A204.1 (cell line): ENCODE data around the gene JUN.

Source experiments
- FAIRE-seq: peaks from 2 replicates; lab custom pipeline; 2012; peaks lifted over from hg19 to GRCh38; lab: Jason Lieb, UNC

Gene JUN

DNA sequence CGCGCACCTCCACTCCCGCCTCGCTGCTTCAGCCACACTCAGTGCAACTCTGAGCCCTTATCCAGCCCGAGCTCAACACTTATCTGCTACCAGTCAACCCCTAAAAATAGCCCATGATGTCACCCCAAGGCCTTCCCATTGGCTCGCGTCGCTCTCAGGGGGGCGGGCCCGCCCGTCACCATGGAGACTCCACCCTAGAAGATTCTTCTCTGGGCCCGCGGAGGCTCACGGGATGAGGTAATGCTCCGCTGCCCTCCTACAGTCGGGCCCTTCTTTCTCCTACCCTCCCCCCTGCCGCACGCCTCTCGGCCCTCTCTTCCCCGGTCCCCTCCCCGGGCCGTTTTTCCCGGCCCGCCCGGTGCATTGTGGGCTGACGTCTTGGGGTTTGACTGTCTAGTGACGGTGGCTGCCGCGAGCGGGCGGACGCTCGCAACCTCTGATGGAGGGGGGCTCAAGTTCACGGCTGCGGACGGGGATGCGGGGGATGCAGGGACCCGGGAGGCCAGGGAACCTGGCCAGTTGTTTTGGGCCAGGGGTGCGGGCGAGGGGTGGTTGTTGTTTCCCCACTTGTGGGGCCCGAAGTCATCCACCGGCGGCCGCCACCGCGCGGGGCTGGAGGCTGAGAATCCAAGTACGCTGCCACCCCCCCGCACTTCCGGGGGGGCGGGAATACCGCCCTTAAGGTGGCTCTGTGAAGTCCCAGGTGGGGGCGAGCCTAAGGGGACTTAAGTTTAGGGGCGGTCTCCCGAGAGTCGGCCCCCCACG, at the start of gene JUN:
TSS of gene JUN (minus strand) at position 55 of the 765 bp plus-strand sequence. CDS start 977 bp downstream, outside the sequence.
- peak; percentile 98 for FAIRE-seq

DNA sequence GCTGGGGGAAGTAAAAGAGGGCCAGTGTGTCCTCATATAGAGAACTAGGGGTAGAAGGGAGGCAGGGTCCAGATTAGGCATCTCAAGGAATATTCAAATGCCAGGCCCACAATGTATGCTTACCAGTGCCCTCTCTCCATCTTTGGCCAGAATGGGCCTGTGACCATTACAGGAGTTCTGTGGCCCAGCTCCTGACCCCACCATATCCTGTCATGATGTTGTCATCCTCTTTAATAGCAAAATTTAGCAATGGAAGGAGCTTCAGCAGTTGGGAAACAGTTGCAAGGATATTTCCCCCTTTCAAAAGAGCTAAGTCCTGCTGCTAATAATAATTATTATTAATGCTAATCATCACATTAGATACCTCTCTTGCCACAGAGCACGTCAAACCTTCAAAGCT, 49.3 kb upstream of the JUN start:
- FAIRE-seq: no peak

DNA sequence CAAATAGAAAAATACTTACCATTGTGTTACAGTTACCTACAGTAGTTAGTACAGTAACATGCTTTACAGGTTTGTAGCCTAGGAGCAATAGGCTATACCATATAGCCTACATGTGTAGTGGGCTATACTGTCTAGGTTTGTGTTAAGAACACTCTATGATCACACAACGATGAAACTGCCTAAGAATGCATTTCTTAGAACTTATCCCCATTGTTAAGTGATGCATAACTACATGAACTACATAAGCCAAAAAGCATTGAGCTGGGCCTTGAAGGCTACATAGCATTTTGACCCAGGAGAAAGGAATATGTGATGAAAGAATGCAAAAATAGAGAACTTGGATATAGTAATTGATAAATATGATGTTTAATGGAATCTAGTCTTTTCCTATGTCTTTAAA, 46.4 kb upstream of the JUN start:
- no peak for FAIRE-seq

DNA sequence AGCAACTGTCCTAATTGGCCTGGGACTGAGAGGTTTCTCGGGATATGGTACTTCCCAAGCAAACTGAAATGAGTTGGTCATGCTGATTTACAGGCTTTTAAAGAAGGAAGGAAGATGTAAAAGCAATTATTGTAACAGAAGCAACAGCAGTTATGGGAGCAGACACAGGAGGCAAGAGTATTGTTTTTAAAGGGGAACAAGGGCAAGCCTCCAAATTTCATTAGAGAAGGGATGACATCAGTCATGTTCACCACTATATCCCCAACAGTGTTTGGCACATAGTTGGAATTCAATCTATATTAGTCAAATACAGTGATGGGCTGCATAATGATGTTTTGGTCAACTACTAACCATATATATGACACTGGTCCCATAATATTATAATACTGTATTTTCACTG, 46.0 kb upstream of the JUN start:
- no peak for FAIRE-seq

DNA sequence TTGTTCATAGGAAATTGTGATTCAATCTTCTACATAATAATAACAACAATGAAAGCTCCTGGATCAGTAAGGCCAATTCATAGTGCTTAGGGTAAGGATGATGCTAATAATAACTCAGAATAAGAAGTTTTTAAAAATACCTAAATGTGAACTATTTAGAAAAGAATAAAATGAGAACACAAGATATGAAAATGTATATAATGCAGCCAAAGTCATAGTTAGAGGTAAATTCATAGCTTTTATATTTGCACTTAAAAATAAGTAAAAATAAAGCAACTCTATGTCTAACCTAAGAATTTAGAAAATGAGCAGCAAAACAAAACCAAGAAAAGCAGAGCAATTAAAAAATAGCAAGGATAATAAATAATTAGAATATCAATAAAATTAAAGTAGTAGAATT, 43.5 kb upstream of the JUN start:
- peak; percentile 58 for FAIRE-seq

DNA sequence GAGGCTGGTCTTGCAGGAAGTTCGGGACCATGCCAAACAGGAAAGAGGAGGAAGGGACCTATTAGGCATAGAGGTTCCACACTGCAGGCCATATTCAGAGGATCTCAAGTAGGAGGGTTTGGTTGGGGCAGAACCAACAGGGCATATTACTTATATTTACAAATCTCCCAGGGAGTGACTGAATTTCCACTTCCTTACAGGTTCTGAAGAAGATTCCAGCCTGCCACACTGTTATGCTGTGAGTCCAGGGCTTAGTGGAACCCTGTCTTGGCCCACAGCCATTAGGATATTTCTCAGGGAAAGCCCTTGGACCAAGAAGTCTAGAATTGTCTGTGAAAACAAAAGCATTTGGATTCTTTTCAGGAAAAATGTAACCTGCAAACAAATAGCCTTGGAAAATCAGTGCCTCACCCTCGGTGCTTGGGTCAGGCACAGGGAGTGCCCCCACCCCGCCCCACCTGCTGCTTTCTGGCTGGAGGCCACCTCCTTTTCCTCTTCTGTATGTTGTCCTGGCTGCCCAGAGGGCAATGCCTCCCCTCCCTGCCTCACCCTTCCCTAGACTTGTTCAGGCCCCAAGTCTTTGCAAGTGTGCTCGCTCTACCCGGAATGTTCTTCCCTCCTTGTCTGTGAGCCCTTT, 41.0 kb upstream of the JUN start:
- FAIRE-seq: no peak

DNA sequence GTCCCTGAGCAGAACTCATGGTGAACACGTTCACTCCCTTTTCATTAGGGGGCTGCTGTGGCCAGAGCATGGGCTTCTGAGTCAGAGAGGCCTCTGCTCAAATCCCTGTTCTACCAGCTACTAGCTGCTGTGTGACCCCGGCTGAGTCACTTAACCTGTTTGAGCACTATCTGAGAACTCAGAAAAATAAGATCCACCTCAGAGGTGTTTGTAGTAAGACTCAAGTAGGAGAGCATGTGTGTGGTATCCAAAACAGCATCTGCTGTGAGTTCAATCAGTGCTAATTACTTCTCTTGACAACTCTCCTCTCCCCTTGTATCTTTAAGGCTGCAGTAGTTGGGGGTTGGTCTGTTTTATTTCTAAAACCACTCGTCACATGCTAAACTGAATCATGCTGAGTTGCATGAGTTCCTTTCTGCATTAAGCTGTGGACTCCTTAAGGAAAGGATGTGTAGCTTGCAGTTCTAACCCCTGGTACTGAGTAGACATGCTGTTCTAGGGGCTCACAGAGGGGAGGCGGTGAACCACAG, 39.7 kb upstream of the JUN start:
- FAIRE-seq: no peak

DNA sequence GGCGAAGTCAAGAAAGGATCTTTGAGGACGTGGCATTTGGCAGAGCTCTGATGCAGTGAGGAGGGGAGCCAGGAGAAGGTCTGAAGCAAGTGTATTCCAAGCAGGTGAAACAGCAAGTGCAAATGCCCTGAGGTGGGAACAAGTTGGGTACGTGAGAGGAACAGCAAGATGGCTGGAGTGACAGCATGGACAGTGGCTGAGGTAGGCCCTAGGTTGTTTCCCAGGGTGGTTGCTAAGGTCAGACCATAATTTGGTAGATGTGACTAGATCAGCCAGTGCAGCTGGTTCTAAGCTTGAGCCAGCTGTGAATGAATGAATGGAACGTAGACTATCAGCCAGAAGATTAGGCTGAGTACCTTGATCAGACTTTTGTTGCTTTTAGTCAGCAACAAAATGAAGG, 37.5 kb upstream of the JUN start:
- FAIRE-seq: no peak

DNA sequence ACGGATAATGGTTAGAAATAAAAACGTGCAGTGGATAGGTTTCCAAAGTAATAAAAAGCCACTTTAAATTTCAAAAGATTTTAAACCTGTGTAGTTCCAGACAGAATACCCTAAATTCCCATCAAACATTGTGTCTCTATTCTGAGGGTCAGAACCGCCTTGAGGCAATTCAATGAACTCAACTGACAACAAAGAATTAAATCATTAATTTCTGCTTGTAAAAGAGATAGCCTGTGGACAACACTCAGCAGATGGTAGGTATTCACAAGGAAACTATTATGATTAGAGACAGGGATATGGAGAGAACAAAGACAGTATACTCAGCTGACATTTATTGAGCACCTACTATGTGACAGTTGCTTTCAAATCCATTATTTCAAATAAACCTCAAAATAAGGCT, 35.1 kb upstream of the JUN start:
- no peak for FAIRE-seq

DNA sequence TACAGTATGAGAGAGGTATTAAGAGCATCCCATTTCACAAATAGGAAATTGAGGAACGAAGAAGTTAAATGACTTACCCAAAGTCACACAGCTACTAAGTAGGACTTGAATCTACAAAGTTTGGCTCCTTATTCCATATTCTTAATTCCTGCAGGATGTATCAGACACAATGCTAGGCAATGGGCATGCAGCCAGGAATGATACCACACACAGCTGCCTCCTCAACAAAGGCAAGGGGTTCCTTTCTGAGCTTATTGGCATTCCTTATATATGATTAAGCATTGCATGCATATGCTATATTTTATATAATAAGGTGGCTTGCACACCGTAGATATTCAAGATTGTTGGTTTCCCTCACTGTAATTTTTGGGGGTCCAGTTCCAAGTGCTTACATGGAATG, 34.2 kb upstream of the JUN start:
- no peak for FAIRE-seq

DNA sequence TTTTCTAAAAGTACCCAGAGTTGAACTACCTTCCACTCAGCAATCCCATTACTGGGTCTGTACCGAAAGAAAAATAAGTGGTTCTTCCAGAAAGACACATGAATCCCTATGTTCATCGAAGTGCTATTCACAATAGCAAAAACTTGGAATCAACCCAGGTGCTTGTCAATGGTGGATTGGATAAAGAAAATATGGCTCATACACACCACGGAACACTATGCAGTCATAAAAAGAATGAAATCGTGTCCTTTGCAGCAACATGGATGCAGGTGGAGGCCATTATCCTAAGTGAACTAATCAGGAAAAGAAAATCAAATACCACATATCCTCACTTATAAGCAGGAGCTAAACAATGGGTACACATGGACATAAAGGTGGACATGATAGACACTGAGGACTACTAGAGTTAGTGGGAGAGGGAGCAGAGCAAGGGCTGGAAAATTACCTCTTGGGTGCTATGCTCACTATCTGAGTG, 32.9 kb upstream of the JUN start:
- FAIRE-seq: no peak

DNA sequence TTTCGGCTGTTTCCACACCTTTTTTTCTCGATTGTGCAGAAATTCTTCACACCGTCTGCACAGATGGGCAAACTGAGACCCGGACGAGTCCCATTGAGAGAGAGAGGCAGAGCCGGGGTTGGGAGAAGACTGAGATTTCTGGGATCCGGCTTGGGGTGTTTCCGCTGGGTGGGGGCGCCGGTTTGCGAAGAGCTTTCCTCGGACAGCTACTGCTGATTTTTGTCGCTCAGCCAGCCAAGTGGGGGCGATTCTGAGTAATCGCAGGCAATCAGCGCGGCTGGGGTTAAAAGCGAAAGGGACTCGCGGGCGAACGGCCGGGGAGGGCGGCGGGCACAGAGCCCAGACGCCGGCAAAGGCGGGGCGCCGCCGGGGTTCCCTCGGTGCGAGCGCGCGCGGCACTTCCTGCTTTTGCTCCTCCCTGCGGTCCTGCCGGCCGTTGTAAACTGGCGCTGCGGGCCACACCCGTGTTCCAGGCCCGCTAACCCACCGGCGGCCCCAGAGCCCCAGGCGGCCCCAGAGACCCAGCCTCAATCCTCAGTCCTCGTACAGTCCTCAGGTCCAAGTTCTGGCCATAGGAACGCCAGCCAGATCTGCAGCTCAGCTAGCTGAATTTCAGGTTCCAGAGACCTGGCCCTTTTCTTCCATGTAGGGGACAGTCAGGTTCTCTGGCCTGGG, 32.4 kb upstream of the JUN start:
- no peak for FAIRE-seq

DNA sequence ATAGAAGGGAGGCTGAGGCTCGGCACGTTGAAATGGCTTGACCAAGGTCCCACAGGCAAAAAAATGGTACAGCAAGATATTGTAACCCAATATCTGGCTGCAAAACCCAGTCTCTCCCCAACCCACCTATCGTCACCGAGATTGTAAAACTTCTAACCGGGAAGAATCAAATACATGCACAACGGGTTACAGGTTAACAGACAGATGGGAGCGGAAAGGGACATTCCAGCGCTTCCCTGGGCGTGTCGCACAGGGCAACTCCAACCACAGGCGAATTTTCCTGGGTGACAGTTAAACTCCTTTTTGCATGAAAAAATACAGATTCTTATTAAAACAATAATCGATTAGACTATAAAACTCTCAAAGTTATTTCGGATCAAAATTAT, 31.8 kb upstream of the JUN start:
- FAIRE-seq: peak; percentile 32

DNA sequence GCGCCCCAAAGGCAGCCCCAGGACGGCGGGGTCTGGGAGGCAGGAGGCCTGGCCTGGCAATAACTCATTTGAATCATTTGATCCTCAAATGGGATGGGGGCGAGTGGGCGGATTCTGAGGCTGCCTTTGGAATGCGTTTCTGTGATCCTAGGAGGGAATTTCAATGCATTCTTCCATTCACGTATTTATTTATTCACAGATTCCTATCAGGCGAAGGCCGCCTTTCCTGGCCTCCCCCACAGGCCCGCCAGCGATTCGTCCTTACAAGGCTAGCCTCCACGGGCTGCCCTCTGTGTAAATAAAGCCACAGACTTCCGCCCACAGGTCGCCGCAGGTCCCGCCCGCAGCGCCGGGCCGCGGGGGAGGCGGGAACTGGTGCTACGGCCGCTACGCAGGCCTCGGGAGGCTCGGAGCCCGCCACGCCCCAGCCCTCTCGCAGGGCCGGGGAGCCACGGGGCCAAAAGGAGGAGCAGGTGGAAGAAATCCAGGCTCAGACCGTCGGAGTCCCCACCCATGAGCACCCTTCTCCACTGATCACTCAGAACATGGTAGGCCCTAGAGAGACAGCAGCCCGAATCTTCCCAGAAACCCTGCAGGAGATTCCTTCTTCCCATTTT, 31.3 kb upstream of the JUN start:
- peak; percentile 16 for FAIRE-seq

DNA sequence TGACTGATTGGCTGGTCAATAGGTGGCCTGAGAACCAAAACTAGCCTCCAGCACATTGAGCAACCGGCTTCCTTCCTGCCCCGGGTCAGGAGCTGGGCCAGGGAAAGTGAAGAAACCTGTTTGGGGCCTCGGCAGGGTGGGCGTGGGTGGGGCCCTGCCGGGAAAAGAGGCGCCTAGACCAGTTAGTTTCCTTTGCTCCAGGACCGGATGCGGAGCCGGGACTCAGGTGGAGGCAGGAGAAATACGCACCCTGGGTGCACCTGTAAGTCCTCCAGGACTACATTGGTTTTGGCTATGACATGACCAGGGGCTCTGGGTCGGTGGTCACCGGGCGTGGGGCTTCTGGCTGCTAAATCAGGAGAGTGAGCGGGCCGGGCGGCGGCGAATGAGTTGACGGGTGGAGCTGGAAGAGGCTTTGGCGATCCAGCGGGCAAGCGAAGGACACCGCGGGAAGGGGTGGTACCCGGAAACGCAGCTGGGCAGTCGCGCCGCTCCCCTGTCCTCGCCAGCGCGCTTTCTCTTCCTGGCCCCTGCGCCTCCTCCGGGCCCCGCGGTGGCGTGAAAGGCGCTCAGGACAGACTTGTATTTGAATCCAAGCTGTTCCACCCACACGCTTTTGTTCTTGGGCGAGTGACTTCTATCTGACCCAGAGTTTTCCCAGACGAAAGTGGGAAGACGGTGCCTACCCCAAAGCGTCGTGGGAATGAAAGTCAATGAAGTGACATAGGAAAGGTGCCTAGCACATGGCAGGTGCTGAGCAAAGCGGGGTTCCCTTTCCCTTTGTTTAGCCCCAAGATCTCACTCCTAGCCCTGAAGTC, 30.6 kb upstream of the JUN start:
- no peak for FAIRE-seq

DNA sequence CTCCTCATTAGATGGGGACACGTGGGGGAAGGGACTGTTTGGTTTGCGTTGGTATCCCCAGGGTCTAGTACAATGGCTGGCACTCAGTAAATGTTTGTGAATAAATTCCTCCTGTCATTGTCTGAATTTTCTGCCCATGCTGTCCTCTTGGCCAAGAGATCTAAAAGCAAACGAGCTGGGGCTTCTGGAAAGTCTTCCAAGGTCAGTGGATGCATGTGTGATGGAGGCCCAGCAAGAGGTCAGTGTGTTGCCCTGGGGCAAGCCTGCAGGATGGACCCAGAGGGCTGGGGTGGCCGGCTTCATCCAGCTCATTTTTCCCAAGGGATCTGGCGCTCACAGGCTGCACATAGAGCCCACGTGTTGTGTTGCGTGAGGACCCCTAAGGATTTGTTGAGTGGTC, 30.0 kb upstream of the JUN start:
- no peak for FAIRE-seq

DNA sequence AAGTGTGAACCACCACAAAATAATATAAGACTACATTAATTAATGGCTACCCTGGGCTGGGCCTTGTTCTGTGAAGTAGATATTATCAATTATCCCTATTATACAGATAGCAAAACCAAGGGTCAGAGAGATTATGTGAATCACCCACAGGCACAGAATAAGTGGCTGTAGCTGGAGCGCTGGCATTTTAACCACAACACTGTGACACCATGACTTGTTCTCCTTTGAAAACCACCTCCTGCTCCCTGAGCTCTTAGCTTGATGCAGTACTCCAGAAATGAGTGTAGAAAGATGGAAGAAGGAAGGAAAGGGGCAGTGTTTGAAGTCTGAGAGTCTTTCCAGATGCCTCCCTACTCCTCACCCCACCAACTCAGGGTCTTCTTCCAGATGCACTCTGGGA, 29.5 kb upstream of the JUN start:
- no peak for FAIRE-seq

DNA sequence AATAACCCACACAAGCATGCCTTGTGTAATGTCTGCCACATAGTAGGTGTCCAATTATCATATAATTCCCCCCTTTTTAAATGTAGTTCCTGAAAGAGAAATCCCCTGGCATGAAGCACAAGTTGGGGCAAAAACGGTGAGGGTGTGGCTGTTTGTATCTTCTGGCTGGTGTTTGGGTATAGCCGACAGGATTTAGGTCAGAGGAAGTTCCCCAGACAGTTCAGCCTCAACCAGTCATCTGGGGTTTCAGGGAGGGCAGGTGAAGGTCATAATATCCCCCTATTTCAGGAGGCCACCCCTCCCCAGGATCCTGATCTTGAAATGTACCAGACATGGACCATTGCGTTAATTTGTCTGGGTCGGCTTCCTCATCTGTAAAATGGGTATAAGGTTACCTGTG, 29.1 kb upstream of the JUN start:
- FAIRE-seq: no peak

DNA sequence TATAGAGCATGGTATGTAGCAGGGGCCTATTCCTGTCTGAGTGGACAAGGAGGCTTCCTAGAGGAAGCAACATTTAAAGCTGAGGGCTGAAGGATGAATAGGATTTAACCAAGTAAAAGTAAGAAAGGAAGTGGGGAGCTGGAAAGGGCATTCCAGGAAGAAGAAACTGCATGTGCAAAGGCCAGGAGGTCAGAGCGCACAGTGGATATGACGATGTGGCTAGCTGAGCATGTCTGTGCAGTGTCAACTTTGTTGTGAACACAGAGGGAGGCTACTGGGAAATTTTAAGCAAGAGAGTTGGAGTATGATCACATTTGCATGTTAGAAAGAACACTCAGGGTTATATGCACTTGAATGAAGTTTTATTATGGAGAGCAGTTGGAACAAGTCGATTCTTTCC, 28.6 kb upstream of the JUN start:
- FAIRE-seq: no peak

DNA sequence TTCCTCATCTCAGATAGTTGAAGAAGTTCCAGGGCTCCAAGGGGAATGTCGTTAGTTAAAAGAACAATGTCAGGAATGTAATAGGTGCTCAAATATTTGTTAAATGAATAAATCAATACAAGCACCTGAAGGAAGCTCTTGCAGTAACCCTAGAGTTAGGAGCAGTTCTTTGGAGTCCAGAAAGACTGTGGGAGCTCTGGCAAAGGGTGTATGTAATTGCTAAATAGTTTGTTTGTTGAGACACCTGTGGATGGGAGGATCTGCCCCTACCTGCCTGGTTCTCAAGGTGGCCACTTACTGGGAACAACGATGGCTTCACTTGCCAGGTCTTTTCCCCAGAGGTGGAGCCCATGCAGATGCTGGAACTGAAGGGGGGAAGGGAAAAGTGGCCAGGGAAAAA, 27.5 kb upstream of the JUN start:
- FAIRE-seq: no peak

DNA sequence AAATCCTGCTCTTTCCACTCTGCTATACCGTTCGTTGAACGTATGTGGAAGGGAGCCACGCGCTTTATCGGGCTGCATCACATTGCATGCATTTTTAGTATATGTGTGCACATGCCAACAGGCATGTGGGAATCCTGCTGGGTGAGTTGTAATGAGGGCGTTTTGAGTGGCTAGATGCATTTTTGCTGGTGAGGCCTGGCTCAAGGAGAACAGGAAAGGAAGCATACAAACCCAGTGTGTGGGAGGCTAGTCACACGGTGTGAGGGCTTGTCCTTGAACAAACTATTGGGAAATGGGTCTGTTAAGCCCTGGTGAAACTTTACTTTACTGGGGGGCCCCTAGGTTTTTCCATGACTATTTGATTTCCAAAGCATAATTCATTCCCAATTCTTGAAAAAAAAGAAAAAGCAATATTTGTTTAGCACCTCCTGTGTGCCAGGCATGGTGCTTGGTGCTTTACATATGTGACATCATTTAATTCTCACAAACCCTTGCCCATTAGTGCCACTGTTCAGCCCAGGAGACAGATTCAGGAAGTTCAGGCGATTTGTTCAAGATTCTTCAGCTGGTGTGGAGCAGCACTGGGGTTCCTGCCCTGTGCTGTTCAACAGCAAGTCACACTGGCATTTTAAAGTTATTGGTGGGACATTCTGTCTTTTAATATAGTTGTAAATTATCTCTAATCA, 25.6 kb upstream of the JUN start:
- FAIRE-seq: no peak
